ENCODE results near the gene UBE3B. TPM values are rescaled to one million over a fixed set of nuclear protein-coding genes. Genes with fewer than 3 reads are reported as not detected.

The UBE3B gene
- total RNA-seq, 1 experiment from 2014 or later: 25.7 TPM

GRCh38 chr12:109500406-109501185 is 23.2 kb downstream of the UBE3B start:
- H3K27me3 ChIP-seq (ENCODE audit: low read length): no peaks in the 10 kb centered on the region
- intact Hi-C loops (cut with micrococcal nuclease): no loop called here
- DNase-seq (no peak), ATAC-seq (no peak)
- H3K4me3 ChIP-seq (ENCODE audit: low read length): no peak overlapping the region
- no TSS peak for BruUV-seq (replicated peaks)
- no peak overlapping the region for H3K9ac ChIP-seq (ENCODE audit: low read length)
- no peaks in the 10 kb centered on the region for H3K9me3 ChIP-seq (ENCODE audit: low read length)
- peaks cover 36% of the 10 kb centered on the region for H3K36me3 ChIP-seq (ENCODE audit: low read depth, low read length)
- no peaks in the 10 kb centered on the region for H4K20me1 ChIP-seq (ENCODE audit: low read length)
- H3K79me2 ChIP-seq (ENCODE audit: low read length): no peaks in the 10 kb centered on the region
- ChIA-PET POLR2A (ENCODE audit: unreplicated experiment) (no interaction called here), CTCF (no interaction called here)
- H3K27ac ChIP-seq (ENCODE audit: low read length): no peak overlapping the region
- no peak overlapping the region for H3K4me2 ChIP-seq (ENCODE audit: low read length)
- H3K9me2 ChIP-seq (replicated peaks; ENCODE audit: low read length): no peaks in the 10 kb centered on the region
- no peaks in the 10 kb centered on the region for H3K4me1 ChIP-seq (ENCODE audit: insufficient read depth, low read length)
- TF ChIP-seq EZH2 (IDR thresholded peaks at IDR 0.05; ENCODE audit: low read length, unreplicated experiment) (no peak), EZH2phosphoT487 (IDR thresholded peaks at IDR 0.05; ENCODE audit: borderline replicate concordance, low read length) (no peak), CTCF (conservative IDR thresholded peaks at IDR 0.05; ENCODE audit: low read depth, low read length) (no peak)
- H3F3A ChIP-seq (ENCODE audit: low read length, unreplicated experiment): no peaks in the 10 kb centered on the region
- no peak overlapping the region for H2AFZ ChIP-seq (ENCODE audit: low read length)

DNA sequence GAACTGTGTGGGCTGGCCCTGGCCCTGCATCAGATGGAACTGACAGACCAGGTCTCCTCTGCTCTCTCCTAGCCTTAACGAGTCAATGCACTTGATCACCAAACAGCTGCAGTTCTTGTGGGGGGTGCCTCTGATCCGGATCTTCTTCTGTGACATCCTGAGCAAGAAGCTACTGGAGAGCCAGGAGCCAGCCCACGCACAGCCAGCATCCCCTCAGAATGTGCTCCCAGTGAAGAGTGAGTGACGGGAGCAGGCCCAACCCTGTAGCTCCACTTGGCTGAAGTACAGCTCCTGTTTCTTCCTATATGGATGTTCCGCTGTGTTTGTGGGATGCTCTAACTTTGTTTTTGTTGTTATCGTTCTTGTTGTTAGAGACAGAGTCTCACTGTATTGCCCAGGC is 23.9 kb downstream of the UBE3B start:
- no peaks in the 10 kb centered on the region for H4K20me1 ChIP-seq (ENCODE audit: low read length)
- no peaks in the 10 kb centered on the region for H3K27me3 ChIP-seq (ENCODE audit: low read length)
- H2AFZ ChIP-seq (ENCODE audit: low read length): no peak overlapping the region
- TF ChIP-seq CTCF (conservative IDR thresholded peaks at IDR 0.05; ENCODE audit: low read depth, low read length) (no peak), EZH2 (IDR thresholded peaks at IDR 0.05; ENCODE audit: low read length, unreplicated experiment) (no peak), EZH2phosphoT487 (IDR thresholded peaks at IDR 0.05; ENCODE audit: borderline replicate concordance, low read length) (no peak)
- ATAC-seq: no peak
- DNase-seq: no peak
- no peak overlapping the region for H3K4me3 ChIP-seq (ENCODE audit: low read length)
- H3K9me3 ChIP-seq (ENCODE audit: low read length): no peaks in the 10 kb centered on the region
- no peak overlapping the region for H3K9ac ChIP-seq (ENCODE audit: low read length)
- no TSS peak for BruUV-seq (replicated peaks)
- intact Hi-C loops (cut with micrococcal nuclease): no loop called here
- H3K4me1 ChIP-seq (ENCODE audit: insufficient read depth, low read length): no peaks in the 10 kb centered on the region
- H3K79me2 ChIP-seq (ENCODE audit: low read length): no peaks in the 10 kb centered on the region
- POLR2A ChIA-PET (ENCODE audit: unreplicated experiment): no interaction called here
- CTCF ChIA-PET: no interaction called here
- H3K27ac ChIP-seq (ENCODE audit: low read length): no peak overlapping the region
- no peak overlapping the region for H3K4me2 ChIP-seq (ENCODE audit: low read length)
- H3K36me3 ChIP-seq (ENCODE audit: low read depth, low read length): peaks cover 32% of the 10 kb centered on the region
- H3F3A ChIP-seq (ENCODE audit: low read length, unreplicated experiment): no peaks in the 10 kb centered on the region
- H3K9me2 ChIP-seq (replicated peaks; ENCODE audit: low read length): no peaks in the 10 kb centered on the region

GRCh38 chr12:109502332-109502731 is 24.9 kb downstream of the UBE3B start:
- H3K9me3 ChIP-seq (ENCODE audit: low read length): no peaks in the 10 kb centered on the region
- intact Hi-C loops (cut with micrococcal nuclease): no loop called here
- no peak overlapping the region for H3K27ac ChIP-seq (ENCODE audit: low read length)
- no peaks in the 10 kb centered on the region for H3K27me3 ChIP-seq (ENCODE audit: low read length)
- no peak overlapping the region for H3K9ac ChIP-seq (ENCODE audit: low read length)
- H2AFZ ChIP-seq (ENCODE audit: low read length): no peak overlapping the region
- DNase-seq (no peak), ATAC-seq (no peak)
- no peaks in the 10 kb centered on the region for H3F3A ChIP-seq (ENCODE audit: low read length, unreplicated experiment)
- H3K4me2 ChIP-seq (ENCODE audit: low read length): no peak overlapping the region
- H3K36me3 ChIP-seq (ENCODE audit: low read depth, low read length): peaks cover 40% of the 10 kb centered on the region
- no peaks in the 10 kb centered on the region for H4K20me1 ChIP-seq (ENCODE audit: low read length)
- BruUV-seq (replicated peaks): no TSS peak
- no peaks in the 10 kb centered on the region for H3K79me2 ChIP-seq (ENCODE audit: low read length)
- H3K4me1 ChIP-seq (ENCODE audit: insufficient read depth, low read length): no peaks in the 10 kb centered on the region
- ChIA-PET POLR2A (ENCODE audit: unreplicated experiment) (no interaction called here), CTCF (no interaction called here)
- TF ChIP-seq EZH2 (IDR thresholded peaks at IDR 0.05; ENCODE audit: low read length, unreplicated experiment) (no peak), EZH2phosphoT487 (IDR thresholded peaks at IDR 0.05; ENCODE audit: borderline replicate concordance, low read length) (no peak)
- no peak overlapping the region for H3K4me3 ChIP-seq (ENCODE audit: low read length)
- no peaks in the 10 kb centered on the region for H3K9me2 ChIP-seq (replicated peaks; ENCODE audit: low read length)

All from PC-3 (cell line).